ENCODE results near the gene METTL24. TPM values are rescaled to one million over a fixed set of nuclear protein-coding genes. Genes with fewer than 3 reads are reported as not detected.

The METTL24 gene
- total and polyA plus RNA-seq, 10 of the 15 experiments (the other 5 are each of a cell fraction or from before 2014, with no cell fraction given) = 0.20 TPM; not detected in 9

DNA sequence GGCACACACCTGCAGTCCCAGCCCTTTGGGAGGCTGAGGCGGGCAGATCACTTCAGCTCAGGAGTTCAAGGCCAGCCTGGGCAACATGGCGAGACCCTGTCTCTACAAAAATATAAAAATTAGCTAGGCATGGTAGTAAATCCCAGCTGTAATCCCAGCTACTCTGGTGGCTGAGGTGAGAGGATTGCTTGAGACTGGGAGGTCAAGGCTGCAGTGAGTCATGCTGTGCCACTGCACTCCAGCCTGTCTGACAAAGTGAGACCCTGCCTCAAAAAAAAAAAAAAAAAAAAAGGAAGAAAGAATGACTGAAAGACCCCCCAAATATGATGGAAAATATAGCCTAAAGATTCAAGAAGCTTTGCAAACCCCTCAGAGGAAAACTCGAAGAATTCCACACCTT lies 26.8 kb downstream of the METTL24 start:
- ATAC-seq (no peak), FAIRE-seq (no peak), DNase-seq (ENCODE audit: low read depth, low spot score) (no peak)
- H2AFZ ChIP-seq (ENCODE audit: control insufficient read depth, low read depth, low read length) = no peak overlapping the region
- no peak overlapping the region for H3K4me2 ChIP-seq (ENCODE audit: control insufficient read depth, insufficient read depth)
- H3K27me3 ChIP-seq (replicated peaks in 1 of 2; ENCODE audit: control insufficient read depth in 2 of 2, insufficient read depth in 2 of 2, low read length in 1 of 2) = no peaks in the 10 kb centered on the region; a peak in 1 of 4 replicates
- no peak overlapping the region for H3K9ac ChIP-seq (ENCODE audit: control insufficient read depth, insufficient read depth, low read length)
- ChIA-PET POLR2A (interaction anchor here (0.6 kb wide), 1 partner anchor 21 kb away, joined by 4 read pairs; no protein-coding TSS in a partner anchor), RAD21 (ENCODE audit: unreplicated experiment) (no interaction called here), CTCF (no interaction called here), SMC1A (ENCODE audit: uncharacterized antibody, unreplicated experiment) (no interaction called here)
- in situ Hi-C loops (cut with MboI) (no loop called here), intact Hi-C loops (cut with micrococcal nuclease; ENCODE audit: unreplicated experiment) (no loop called here)
- no peak overlapping the region for H3K27ac ChIP-seq (ENCODE audit: control insufficient read depth, insufficient read depth)
- no peaks in the 10 kb centered on the region for H3K36me3 ChIP-seq (ENCODE audit: control insufficient read depth in 2 of 2, insufficient read depth in 2 of 2, low read length in 1 of 2)
- H3K4me1 ChIP-seq (ENCODE audit: control insufficient read depth, insufficient read depth, low read length) = no peaks in the 10 kb centered on the region
- no peaks in the 10 kb centered on the region for H3K79me2 ChIP-seq (ENCODE audit: control insufficient read depth, insufficient read depth, low read length)
- H3K4me3 ChIP-seq = no peak overlapping the region
- BruUV-seq (replicated peaks) = no TSS peak
- 9% methylated on average over 3 of the region's 3 CpGs for WGBS (ENCODE audit: insufficient coverage, insufficient replicate concordance, low lambda C conversion rate, missing lambda C conversion rate)
- TF ChIP-seq, protein P1, sequence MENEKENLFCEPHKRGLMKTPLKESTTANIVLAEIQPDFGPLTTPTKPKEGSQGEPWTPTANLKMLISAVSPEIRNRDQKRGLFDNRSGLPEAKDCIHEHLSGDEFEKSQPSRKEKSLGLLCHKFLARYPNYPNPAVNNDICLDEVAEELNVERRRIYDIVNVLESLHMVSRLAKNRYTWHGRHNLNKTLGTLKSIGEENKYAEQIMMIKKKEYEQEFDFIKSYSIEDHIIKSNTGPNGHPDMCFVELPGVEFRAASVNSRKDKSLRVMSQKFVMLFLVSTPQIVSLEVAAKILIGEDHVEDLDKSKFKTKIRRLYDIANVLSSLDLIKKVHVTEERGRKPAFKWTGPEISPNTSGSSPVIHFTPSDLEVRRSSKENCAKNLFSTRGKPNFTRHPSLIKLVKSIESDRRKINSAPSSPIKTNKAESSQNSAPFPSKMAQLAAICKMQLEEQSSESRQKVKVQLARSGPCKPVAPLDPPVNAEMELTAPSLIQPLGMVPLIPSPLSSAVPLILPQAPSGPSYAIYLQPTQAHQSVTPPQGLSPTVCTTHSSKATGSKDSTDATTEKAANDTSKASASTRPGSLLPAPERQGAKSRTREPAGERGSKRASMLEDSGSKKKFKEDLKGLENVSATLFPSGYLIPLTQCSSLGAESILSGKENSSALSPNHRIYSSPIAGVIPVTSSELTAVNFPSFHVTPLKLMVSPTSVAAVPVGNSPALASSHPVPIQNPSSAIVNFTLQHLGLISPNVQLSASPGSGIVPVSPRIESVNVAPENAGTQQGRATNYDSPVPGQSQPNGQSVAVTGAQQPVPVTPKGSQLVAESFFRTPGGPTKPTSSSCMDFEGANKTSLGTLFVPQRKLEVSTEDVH (IDR thresholded peaks at IDR 0.05; ENCODE audit: low read depth, partially characterized antibody) = no peak
- TF ChIP-seq NRF1 (conservative IDR thresholded peaks at IDR 0.05; ENCODE audit: low read depth, low read length) = no peak
- no peak for TF ChIP-seq HCFC1 (IDR thresholded peaks at IDR 0.05; ENCODE audit: low read length)
- no peak for TF ChIP-seq E4F1 (IDR thresholded peaks at IDR 0.05; ENCODE audit: borderline replicate concordance, partially characterized antibody)
- TF ChIP-seq, protein P2, sequence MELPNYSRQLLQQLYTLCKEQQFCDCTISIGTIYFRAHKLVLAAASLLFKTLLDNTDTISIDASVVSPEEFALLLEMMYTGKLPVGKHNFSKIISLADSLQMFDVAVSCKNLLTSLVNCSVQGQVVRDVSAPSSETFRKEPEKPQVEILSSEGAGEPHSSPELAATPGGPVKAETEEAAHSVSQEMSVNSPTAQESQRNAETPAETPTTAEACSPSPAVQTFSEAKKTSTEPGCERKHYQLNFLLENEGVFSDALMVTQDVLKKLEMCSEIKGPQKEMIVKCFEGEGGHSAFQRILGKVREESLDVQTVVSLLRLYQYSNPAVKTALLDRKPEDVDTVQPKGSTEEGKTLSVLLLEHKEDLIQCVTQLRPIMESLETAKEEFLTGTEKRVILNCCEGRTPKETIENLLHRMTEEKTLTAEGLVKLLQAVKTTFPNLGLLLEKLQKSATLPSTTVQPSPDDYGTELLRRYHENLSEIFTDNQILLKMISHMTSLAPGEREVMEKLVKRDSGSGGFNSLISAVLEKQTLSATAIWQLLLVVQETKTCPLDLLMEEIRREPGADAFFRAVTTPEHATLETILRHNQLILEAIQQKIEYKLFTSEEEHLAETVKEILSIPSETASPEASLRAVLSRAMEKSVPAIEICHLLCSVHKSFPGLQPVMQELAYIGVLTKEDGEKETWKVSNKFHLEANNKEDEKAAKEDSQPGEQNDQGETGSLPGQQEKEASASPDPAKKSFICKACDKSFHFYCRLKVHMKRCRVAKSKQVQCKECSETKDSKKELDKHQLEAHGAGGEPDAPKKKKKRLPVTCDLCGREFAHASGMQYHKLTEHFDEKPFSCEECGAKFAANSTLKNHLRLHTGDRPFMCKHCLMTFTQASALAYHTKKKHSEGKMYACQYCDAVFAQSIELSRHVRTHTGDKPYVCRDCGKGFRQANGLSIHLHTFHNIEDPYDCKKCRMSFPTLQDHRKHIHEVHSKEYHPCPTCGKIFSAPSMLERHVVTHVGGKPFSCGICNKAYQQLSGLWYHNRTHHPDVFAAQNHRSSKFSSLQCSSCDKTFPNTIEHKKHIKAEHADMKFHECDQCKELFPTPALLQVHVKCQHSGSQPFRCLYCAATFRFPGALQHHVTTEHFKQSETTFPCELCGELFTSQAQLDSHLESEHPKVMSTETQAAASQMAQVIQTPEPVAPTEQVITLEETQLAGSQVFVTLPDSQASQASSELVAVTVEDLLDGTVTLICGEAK (IDR thresholded peaks at IDR 0.05; ENCODE audit: borderline replicate concordance) = no peak
- no peak for TF ChIP-seq RELA (IDR thresholded peaks at IDR 0.05; ENCODE audit: borderline replicate concordance, partially characterized antibody)
- TF ChIP-seq NFYA (IDR thresholded peaks at IDR 0.05; ENCODE audit: borderline replicate concordance, low read depth, low read length) = no peak
- H4K20me1 ChIP-seq (ENCODE audit: control insufficient read depth, insufficient read depth) = no peaks in the 10 kb centered on the region; the same call in 1 of the 2 replicates
- no peaks in the 10 kb centered on the region for H3K9me3 ChIP-seq (replicated peaks; ENCODE audit: control insufficient read depth, insufficient read depth, low read length)

Measured in GM12878 (cell line).